ENCODE measurements around the gene CD70. TPM values are rescaled to one million over a fixed set of nuclear protein-coding genes. Genes with fewer than 3 reads are reported as not detected.

The CD70 gene
- total RNA-seq, 1 donor from 2014 or later = not detected

- TF ChIP-seq CTCF (IDR thresholded peaks at IDR 0.05; ENCODE audit: unreplicated experiment) = no peak
- Mint-ChIP-seq H3K27me3 (peaks cover 3% of the 10 kb centered on the region), H3K4me3 (ENCODE audit: low read depth) (no peak overlapping the region), H3K36me3 (ENCODE audit: insufficient read depth) (no peaks in the 10 kb centered on the region), H3K27ac (no peak overlapping the region), H3K4me1 (ENCODE audit: low read depth) (no peaks in the 10 kb centered on the region), H3K9me3 (ENCODE audit: low read depth) (peaks cover 23% of the 10 kb centered on the region)
- no peak for DNase-seq (ENCODE audit: low spot score, unreplicated experiment)
Measured at GRCh38 chr19:6626764-6627163, 35.8 kb upstream of the CD70 start.

- Mint-ChIP-seq H3K9me3 (ENCODE audit: low read depth) (peaks cover 20% of the 10 kb centered on the region), H3K27me3 (peaks cover 9% of the 10 kb centered on the region), H3K27ac (no peak overlapping the region), H3K36me3 (ENCODE audit: insufficient read depth) (no peaks in the 10 kb centered on the region), H3K4me1 (ENCODE audit: low read depth) (no peaks in the 10 kb centered on the region), H3K4me3 (ENCODE audit: low read depth) (no peak overlapping the region)
- no peak for DNase-seq (ENCODE audit: low spot score, unreplicated experiment)
- no peak for TF ChIP-seq CTCF (IDR thresholded peaks at IDR 0.05; ENCODE audit: unreplicated experiment)
Measured at GRCh38 chr19:6617374-6617773, 26.4 kb upstream of the CD70 start.

- H3K27me3 Mint-ChIP-seq = peaks cover 11% of the 10 kb centered on the region
- peaks cover 18% of the 10 kb centered on the region for H3K9me3 Mint-ChIP-seq (ENCODE audit: low read depth)
- peaks cover 2% of the 10 kb centered on the region for H3K4me1 Mint-ChIP-seq (ENCODE audit: low read depth)
- no peak overlapping the region for H3K4me3 Mint-ChIP-seq (ENCODE audit: low read depth)
- no peaks in the 10 kb centered on the region for H3K36me3 Mint-ChIP-seq (ENCODE audit: insufficient read depth)
- no peak overlapping the region for H3K27ac Mint-ChIP-seq
- TF ChIP-seq CTCF (IDR thresholded peaks at IDR 0.05; ENCODE audit: unreplicated experiment) = no peak
- DNase-seq (ENCODE audit: low spot score, unreplicated experiment) = no peak
Measured at GRCh38 chr19:6616011-6616410, 25.1 kb upstream of the CD70 start.

GRCh38 chr19:6613711-6614110 lies 22.8 kb upstream of the CD70 start:
- no peak overlapping the region for H3K27ac Mint-ChIP-seq
- H3K4me3 Mint-ChIP-seq (ENCODE audit: low read depth) = no peak overlapping the region
- peaks cover 18% of the 10 kb centered on the region for H3K27me3 Mint-ChIP-seq
- H3K9me3 Mint-ChIP-seq (ENCODE audit: low read depth) = peaks cover 2% of the 10 kb centered on the region
- DNase-seq (ENCODE audit: low spot score, unreplicated experiment) = no peak
- H3K4me1 Mint-ChIP-seq (ENCODE audit: low read depth) = peaks cover 6% of the 10 kb centered on the region
- TF ChIP-seq CTCF (IDR thresholded peaks at IDR 0.05; ENCODE audit: unreplicated experiment) = no peak
- H3K36me3 Mint-ChIP-seq (ENCODE audit: insufficient read depth) = no peaks in the 10 kb centered on the region

- H3K4me1 Mint-ChIP-seq (ENCODE audit: low read depth) = peaks cover 6% of the 10 kb centered on the region
- no peak for TF ChIP-seq CTCF (IDR thresholded peaks at IDR 0.05; ENCODE audit: unreplicated experiment)
- H3K27me3 Mint-ChIP-seq = peaks cover 16% of the 10 kb centered on the region
- H3K27ac Mint-ChIP-seq = no peak overlapping the region
- DNase-seq (ENCODE audit: low spot score, unreplicated experiment) = no peak
- no peak overlapping the region for H3K4me3 Mint-ChIP-seq (ENCODE audit: low read depth)
- H3K36me3 Mint-ChIP-seq (ENCODE audit: insufficient read depth) = no peaks in the 10 kb centered on the region
- no peaks in the 10 kb centered on the region for H3K9me3 Mint-ChIP-seq (ENCODE audit: low read depth)
Measured at GRCh38 chr19:6610934-6611852, 20.2 kb upstream of the CD70 start.

Data from progenitor cell of endocrine pancreas (in vitro differentiated cells).